ENCODE results near the gene MT1A. TPM values are rescaled to one million over a fixed set of nuclear protein-coding genes. Genes with fewer than 3 reads are reported as not detected.

MT1A gene
- total and polyA plus RNA-seq, 2 donors (not counting 3 experiments of a cell fraction or from before 2014, with no cell fraction given) = 6.5 to 8.4 TPM

DNA sequence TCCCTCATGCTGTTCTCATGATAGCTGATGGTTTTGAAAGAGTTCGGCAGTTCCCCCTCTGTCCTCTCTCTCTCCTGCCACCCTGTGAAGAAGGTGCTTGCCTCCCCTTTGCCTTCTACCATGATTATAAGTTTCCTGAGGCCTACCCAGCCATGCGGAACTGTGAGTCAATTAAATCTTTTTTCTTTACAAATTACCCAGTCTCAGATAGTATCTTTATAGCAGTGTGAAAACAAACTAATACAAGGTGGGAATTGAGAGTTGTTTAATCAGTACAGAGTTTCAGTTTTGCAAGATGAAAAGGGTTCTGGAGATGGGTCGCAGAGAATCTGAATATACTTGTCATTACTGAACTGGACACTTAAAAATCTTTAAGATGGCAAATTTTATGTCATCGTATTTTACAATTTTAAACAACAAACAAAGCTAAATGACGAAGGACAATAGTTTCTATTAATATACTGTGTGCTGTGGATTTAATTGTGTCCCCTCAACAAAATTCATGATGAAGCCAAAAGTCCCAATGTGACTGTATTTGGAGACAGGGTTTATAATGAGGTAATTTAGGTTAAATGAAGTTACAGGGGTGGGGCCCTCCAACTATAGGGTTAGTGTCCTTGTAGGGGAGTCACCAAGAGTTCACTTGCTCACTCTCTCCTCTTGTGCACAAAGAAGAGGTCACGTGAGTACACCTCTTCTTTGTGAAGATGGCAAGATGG is 44.7 kb upstream of the MT1A start:
- peaks cover 11 to 17% of the 10 kb centered on the region in 2 experiments for H3K27me3 ChIP-seq (ENCODE audit: control insufficient read depth in 2 of 2, insufficient read depth in 2 of 2, low read length in 2 of 2)
- no peaks in the 10 kb centered on the region for H3K9me1 ChIP-seq (replicated peaks; ENCODE audit: control insufficient read depth, extremely low read depth, insufficient read depth, low read length)
- H4K20me1 ChIP-seq (replicated peaks; ENCODE audit: control insufficient read depth, extremely low read depth, insufficient read depth, low read length) = no peaks in the 10 kb centered on the region
- FAIRE-seq (no peak), DNase-seq (ENCODE audit: low read depth, low spot score) (no peak)
- dilution Hi-C loops (cut with MboI; ENCODE audit: extremely low pct_ligation_motif_present, low sequenced_read_pairs) = no loop called here
- no peak overlapping the region for H2AFZ ChIP-seq (ENCODE audit: low read depth, low read length)
- H3K79me2 ChIP-seq (ENCODE audit: control insufficient read depth, insufficient read depth, low read length) = no peaks in the 10 kb centered on the region
- no peaks in the 10 kb centered on the region for H3K36me3 ChIP-seq (ENCODE audit: control insufficient read depth in 2 of 2, extremely low read depth in 1 of 2, insufficient read depth in 2 of 2, low read length in 2 of 2)
- no peaks in the 10 kb centered on the region for H3K4me1 ChIP-seq (ENCODE audit: control insufficient read depth, extremely low read depth, insufficient read depth, low read length)
- POLR2A ChIA-PET = no interaction called here
- H3K4me3 ChIP-seq (replicated peaks in 1 of 3; ENCODE audit: insufficient read depth in 1 of 3, low read depth in 1 of 3, low read length in 3 of 3) = no peak overlapping the region
- CTCF ChIA-PET = interaction anchor here (2.8 kb wide), 1 partner anchor 17 kb away, joined by 17 read pairs; no protein-coding TSS in a partner anchor
- intact Hi-C loops (cut with micrococcal nuclease) = no loop called here
- no peak overlapping the region for H3K9ac ChIP-seq (replicated peaks; ENCODE audit: extremely low read depth, insufficient read depth, low read length)
- no peak overlapping the region for H3K4me2 ChIP-seq (ENCODE audit: insufficient read depth, low read length)
- H3K27ac ChIP-seq (ENCODE audit: insufficient read depth, low read depth, low read length) = no peak overlapping the region
- H3K9me3 ChIP-seq (replicated peaks; ENCODE audit: control insufficient read depth, insufficient read depth, low read length) = no peaks in the 10 kb centered on the region
- TF ChIP-seq GATA2 (IDR thresholded peaks at IDR 0.05; ENCODE audit: insufficient read depth, insufficient read length, low read depth, low read length) (no peak), POLR2AphosphoS5 (IDR thresholded peaks at IDR 0.05; ENCODE audit: insufficient read depth, low read depth, low read length) (no peak), JUN (IDR thresholded peaks at IDR 0.05; ENCODE audit: borderline replicate concordance, insufficient read depth, insufficient read length, low read depth) (no peak), POLR2A (IDR thresholded peaks at IDR 0.05; ENCODE audit: low read depth, low read length) (no peak), FOS (IDR thresholded peaks at IDR 0.05; ENCODE audit: borderline replicate concordance, insufficient read depth, low read length) (no peak), EZH2 (IDR thresholded peaks at IDR 0.05; ENCODE audit: borderline replicate concordance, low read depth, low read length, severe bottlenecking) (no peak), MYC (IDR thresholded peaks at IDR 0.05; ENCODE audit: low read depth, low read length) (no peak)
- TF ChIP-seq, protein P1, sequence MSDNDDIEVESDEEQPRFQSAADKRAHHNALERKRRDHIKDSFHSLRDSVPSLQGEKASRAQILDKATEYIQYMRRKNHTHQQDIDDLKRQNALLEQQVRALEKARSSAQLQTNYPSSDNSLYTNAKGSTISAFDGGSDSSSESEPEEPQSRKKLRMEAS (IDR thresholded peaks at IDR 0.05; ENCODE audit: insufficient read depth, insufficient read length) = no peak
- TF ChIP-seq, protein P2, sequence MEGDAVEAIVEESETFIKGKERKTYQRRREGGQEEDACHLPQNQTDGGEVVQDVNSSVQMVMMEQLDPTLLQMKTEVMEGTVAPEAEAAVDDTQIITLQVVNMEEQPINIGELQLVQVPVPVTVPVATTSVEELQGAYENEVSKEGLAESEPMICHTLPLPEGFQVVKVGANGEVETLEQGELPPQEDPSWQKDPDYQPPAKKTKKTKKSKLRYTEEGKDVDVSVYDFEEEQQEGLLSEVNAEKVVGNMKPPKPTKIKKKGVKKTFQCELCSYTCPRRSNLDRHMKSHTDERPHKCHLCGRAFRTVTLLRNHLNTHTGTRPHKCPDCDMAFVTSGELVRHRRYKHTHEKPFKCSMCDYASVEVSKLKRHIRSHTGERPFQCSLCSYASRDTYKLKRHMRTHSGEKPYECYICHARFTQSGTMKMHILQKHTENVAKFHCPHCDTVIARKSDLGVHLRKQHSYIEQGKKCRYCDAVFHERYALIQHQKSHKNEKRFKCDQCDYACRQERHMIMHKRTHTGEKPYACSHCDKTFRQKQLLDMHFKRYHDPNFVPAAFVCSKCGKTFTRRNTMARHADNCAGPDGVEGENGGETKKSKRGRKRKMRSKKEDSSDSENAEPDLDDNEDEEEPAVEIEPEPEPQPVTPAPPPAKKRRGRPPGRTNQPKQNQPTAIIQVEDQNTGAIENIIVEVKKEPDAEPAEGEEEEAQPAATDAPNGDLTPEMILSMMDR (IDR thresholded peaks at IDR 0.05; ENCODE audit: extremely low read depth in 1 of 2, insufficient read depth in 1 of 2, low read depth in 1 of 2, low read length in 2 of 2) = no peak
- no TSS peak for BruUV-seq (replicated peaks)
